ENCODE measurements around the gene NDUFA6.
"Not testable (repeated sequence)": the region's sequence is repeated elsewhere in the genome, so short reads cannot be mapped to it uniquely, and the experiment has no call there.

NDUFA6 gene

GRCh38 chr22:42111798-42112197 is 21.2 kb upstream of the NDUFA6 start:
- no peak for DNase-seq

- DNase-seq, result no peak
These were observed 18.3 kb upstream of the NDUFA6 start for GRCh38 chr22:42108848-42109247.

GRCh38 chr22:42104332-42104860 is 13.8 kb upstream of the NDUFA6 start:
- DNase-seq, result not testable (repeated sequence)

DNA sequence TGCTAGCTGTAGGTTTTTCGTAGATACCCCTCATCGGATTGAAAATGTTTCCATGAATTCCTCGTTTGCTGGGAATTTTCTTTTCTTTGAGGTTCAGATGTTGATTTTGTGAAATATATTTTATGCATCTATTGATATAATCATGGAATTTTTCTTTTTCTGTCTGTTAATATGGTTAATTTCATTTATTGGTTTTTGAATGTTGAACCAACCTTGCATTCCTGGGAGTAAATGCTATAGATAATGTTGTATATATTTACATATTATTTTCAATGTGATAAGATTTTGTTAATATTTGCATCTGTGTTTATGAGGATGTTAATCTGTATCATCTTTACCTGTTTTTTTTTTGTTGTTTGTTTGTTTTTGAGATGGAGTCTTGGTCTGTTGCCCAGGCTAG is 10.6 kb upstream of the NDUFA6 start:
- no peak for DNase-seq

DNA sequence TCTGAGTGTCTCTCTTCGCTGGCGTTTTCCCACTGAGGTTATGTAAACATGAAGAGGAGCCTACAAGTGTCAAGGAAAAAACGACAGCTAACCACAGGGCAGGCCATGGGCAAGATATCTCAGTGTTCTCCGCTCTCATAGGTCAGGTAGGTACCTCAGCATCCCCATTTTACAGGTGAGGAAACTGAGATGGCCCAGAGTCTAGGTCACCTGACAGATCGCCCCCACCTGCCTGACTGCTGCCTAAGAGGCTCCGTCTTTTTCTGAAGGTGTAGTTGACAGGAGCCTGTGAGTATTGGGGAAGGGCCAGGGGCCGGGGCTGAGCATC is 847 bp upstream of the NDUFA6 start:
- no peak for DNase-seq

DNA sequence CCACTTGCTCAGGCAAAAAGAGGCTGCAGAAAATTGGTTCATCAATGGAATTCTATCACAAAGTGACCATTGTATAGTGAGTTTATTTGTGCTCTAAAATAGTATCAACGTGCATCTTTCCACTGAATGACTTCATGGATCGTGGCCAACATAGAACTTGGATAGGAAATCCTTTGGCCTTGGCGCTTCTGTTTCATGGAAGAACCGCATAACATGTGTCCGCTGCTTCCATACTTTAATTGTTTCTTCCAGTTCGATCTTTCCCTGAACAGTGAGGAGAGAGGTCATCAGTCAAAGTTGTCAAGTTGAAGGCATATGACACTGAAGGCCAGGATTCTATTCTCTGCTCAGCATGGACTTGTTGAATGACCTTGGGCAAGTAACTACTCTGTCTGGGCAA is 4.5 kb downstream of the NDUFA6 start:
- DNase-seq, result no peak

GRCh38 chr22:42084874-42085273 is 5.7 kb downstream of the NDUFA6 start:
- no peak for DNase-seq

DNA sequence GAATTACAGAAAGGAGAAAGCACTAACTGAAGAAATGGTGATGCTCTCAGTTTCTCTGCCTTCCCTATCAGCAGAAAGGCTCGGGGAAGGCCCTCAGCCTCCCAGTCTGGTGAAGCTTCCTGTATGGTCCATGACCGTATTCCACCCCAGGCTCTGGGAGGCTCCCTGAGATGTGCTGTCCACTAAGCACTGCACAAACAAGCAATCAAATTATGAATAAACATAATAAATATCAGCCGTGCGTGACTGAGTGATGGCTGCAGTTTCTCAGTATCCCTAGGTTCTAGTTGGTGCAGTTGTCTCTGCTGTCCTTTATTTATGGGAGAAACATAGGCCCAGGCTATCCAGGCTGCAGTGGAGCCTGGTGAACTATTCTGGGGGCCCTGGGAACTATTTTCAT is 7.5 kb downstream of the NDUFA6 start:
- no peak for DNase-seq

DNA sequence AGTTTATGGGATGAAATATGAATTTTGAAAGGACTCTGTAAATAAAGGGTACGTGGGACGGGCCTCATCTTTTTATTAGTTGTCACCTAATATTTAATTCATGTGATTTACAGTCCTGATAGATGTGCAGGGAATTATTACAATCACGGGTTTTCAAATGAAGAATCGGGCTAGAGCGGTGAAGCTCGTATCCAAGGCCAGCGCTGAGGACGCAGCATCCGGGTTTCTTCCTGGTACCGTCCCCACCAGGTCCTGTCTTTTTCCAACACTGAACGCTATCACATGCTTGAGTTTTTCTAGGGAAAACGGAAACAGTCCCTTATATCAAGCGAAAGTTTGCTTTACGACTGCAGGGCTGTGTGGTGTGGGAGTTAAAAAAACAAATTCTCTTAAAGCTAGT is 10.3 kb downstream of the NDUFA6 start:
- DNase-seq, result no peak

DNA sequence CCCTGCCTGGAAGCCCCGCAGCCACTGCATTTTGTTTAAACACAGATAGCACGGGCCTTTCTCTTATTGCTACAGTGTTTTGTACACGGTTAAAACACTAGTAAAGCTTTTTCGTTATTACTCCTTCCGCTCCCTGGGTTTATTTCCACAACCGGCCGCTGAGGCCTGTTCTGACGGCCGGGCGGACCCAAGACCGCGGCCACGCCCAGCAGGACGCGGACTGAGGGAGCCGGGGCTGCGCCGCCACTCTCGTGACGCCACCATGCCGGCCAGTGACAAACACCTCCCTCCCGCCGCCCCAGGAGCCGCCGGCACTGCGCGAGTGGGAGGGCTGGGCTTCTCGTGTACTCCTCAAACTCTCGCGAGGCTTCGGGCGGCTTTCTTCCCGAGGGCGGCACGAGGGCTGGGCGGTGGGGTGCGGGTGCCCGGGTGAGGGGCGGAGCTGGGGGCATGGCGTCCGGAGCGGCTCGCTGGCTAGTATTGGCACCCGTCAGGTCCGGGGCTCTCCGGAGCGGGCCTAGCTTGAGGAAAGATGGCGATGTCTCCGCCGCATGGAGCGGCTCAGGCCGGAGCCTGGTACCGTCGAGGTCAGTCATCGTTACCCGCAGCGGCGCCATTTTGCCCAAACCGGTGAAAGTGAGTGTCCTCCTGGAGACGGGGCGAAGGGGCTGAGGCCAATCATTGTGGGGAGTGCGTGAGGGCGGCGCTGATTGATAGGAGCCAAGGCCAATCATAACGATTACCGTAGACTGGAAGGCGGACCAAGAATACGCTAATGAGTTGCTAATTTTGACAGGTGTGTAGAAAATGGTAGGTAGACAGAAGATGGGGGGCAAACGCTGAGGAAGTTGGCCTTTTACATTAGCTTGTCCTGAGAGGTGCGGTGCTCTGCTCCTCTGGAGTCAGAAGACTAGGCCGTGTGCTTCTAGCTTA is 11.0 kb downstream of the NDUFA6 start, which contains the start of gene SMDT1:
Gene SMDT1, plus strand, starts transcription at position 382 of the 933 bp plus-strand sequence. Its CDS starts 69 bp downstream, at position 451.
- DNase-seq, result peak; percentile 97 to 99

- DNase-seq, result no peak
These were observed 11.9 kb downstream of the NDUFA6 start for GRCh38 chr22:42078469-42079318.

GRCh38 chr22:42077486-42078125 is 13.0 kb downstream of the NDUFA6 start:
- DNase-seq, result no peak

DNA sequence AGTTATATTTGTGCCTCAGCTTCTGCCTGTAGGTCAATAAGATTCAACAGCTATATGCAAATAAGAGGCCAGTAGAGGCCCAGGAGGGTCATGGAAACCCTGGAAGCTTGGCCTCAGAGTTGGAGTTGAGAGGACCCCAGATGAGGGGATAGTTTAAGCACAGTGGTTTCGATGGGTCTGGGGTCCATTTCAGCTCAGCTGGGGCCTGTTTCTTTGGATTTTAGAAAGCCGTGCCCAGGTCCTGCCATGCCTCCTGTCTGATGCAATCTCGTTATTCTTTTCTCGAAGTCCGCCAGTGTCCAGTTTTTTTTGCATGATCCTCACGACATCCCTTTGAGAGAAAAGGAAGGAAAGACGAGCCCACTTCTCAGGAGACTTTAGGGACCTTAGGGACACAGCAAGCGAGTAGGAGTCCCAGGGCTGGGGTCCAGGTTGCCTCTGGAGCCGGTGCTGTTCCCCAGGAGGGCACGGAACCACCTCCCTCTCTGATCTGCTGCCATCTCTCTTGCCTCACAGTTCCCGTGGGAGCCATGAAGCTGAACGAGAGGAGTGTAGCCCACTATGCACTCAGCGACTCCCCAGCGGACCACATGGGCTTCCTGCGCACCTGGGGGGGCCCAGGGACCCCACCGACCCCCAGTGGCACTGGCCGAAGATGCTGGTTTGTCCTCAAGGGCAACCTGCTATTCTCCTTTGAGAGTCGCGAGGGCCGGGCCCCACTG is 13.6 kb downstream of the NDUFA6 start:
- no peak for DNase-seq

GRCh38 chr22:42074846-42075676 is 15.5 kb downstream of the NDUFA6 start:
- no peak for DNase-seq

GRCh38 chr22:42074132-42074811 is 16.3 kb downstream of the NDUFA6 start, which contains the start of gene PHETA2:
Gene PHETA2, plus strand, starts transcription at chr22:42074248. Its CDS starts 3,046 bp downstream, at chr22:42077294.
- DNase-seq, result no peak

DNA sequence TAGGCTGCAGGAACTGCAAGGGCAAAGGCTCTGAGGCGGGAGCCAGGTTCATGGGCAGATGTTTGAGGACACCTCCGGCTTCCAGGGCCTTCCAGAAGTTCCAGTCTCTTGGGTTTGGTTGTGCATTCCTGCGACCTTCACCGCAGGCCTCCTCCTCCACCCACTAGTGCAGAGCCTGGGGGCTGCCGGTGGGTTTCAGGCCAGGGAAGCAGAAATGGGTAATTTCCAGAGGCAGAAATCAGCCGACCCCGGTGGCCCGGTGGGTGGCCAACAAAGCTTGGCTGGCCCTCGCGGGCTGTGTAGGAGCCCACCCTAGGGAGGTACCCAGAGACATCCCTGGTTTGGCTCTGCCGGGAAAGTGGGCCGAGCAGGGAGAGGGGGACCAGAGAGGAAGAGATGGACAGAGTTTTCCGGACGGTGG is 16.9 kb downstream of the NDUFA6 start:
- DNase-seq, result no peak

DNA sequence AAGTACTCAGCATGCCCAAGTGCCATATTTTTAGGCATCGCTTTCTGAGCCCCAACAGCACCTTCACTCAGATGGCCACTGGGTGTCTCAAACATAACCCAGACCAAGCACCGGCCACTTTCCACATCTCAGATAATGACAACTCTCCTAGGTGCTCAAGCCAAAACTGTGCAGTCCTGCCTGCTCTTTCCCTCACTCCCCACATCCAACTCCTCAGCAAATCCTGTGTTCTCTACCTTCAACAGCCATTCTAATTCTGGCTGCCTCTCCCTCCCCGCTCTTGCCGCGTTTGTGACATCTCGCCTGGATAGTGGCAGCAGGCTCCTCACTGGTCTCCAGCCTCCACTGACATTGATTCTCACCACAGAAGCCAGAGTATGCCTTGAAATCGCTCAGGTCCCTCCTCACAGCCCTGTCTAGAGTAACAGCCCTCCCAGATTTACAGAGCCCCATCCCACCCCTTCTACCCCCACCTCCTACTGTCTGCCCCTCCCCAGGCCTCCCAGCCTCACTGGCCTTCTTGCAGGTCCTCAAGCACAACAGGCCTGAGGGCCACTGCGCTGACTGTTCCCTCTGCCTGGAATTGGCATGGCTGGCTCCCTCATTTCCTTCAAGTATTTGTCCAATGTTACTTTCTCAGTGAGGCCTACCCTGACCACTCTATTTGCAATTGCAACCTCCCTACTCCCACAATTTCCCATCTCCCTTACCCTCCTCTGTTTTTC is 17.8 kb downstream of the NDUFA6 start:
- DNase-seq, result no peak

DNA sequence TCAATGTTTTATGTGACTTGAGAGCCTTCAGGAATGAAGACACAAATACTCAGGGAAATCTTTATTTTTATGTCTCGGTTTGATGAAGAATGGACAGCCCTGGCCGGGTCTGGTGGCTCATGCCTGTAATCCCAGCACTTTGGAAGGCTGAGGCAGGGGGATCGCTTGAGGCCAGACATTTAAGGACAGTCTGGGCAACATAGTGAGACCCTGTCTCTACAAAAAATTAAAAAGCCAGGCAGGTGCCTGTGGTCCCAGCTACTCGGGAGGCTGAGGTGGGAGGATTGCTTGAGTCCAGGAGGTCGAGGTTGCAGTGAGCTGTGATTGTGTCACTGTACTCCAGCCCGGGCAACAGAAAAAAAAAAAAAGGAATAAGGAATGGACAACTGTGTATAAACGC is 19.1 kb downstream of the NDUFA6 start:
- not testable (repeated sequence) for DNase-seq

DNA sequence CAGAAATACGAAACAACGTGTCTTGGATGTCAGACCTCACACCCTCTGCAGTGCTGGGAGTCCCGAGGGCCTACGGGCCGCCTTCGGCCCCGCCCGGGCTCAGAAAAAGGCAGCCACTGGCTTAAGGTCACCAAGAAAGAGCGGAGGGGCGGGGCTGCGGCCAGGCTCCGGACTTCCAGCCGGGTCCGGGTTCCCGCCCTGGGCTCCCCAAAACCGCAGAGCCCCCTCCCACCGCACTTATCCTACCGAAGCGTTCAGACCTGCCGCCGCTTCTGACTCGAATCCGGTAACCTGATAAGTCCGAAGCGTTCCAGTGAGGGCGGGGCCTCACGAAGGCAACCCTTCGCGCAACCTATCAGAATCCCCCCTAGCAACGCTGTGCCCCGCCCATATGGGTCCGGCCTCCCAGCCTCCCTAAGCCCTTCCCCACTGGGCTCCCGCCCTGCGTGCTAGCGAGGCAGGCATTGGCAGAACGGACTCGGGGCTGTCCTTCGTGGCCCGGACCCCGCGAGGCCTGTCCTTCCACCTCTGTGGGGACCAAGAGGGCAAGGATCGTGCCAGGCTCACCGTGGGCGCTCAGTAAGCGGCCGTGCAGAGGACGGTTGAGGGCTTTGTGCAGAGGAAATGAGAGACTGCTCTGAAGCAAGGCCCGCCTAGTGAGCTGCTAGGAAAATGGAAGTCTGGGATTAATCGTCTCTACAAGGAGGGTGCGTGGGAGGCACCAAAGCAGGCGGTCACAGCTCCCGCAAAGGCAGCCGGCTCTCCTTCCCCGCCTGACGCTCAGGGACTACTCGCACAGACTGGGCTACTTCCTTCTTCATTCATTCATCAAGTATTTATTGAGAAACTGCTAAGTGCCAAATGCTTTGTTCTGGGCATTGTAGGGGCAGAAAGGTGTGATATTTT is 19.8 kb downstream of the NDUFA6 start, which contains the start of gene NAGA:
Gene NAGA, minus strand, starts transcription at position 296 of the 906 bp plus-strand sequence. CDS start 515 bp downstream, outside the sequence.
- DNase-seq, result peak; percentile 93 to 95

Data from NCI-H1930 (cell line).